Stimulated activated CD8-positive, alpha-beta memory T cell treated with anti-CD3 and anti-CD28 coated beads, Interleukin-7, amount 100 ng/mL, for 4 hours (primary cell): ENCODE measurements around the gene NRP1.

ENCODE experiments used
- DNase-seq, 2 donors: peaks; one replicate each; pipeline ENCODE4 v3.0.0-alpha.2; 2020; ENCODE audit warnings: low read depth in 2 of 2

NRP1 gene

DNA sequence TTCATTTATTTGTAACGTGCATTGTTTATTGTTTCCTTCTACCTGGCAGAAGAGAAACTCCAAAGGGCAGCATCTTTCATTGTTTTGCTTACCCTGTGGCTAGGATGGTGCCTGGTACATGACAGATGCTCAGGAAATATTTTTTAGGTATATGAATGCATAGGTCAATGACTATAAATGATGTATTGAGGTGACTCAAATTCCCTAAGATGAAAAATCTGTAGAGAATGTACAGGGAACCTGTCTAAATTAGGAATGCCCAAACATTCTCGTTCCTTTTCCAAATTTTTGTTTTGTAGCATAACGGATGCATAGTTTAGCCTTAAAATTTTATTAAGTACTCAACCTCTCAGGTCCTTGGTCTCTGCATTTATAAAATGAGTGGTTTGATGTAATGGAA is 71.6 kb downstream of the NRP1 start:
- no peak for DNase-seq

DNA sequence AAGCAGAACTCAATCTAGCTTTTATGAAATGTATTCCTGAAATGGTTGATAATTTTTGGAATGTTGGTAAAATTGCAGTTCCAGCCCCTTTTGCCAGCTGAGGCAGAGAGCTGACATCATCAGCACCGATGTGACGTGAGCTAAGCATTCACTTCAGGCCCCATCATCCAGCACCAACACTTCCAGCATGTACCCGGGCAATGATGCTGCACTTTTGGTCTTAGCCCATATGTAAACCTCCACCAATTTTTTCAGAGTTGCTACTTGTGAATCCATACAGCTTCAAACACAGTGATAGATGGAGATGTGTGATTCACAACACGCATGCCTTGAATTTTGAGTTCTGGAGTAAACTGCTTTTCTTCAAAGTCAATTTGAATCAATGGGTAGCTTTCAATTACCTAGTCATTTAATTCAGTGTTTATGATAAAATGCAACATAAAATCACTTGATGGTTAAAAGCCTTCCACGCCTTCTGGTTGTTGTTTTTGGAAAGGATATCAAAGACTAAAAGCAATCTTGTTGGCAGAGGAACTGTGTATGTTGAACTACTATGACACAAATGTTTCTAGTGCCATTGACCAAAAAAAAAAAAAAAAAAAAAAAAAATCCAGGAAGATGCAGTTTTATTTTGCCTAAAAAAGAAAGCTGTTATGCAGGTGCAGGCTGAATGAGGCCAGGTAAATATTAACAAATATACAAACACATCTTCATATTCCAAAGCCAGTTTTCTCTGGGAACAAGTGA is 73.9 kb downstream of the NRP1 start:
- DNase-seq, result no peak

- no peak for DNase-seq
Measured at GRCh38 chr10:33258967-33259366, 75.5 kb downstream of the NRP1 start.

- no peak for DNase-seq
Measured at GRCh38 chr10:33257439-33258080, 76.9 kb downstream of the NRP1 start.

GRCh38 chr10:33256458-33256857 is 78.0 kb downstream of the NRP1 start:
- DNase-seq, result no peak

- no peak for DNase-seq
Measured at GRCh38 chr10:33254556-33255160, 79.8 kb downstream of the NRP1 start.

DNA sequence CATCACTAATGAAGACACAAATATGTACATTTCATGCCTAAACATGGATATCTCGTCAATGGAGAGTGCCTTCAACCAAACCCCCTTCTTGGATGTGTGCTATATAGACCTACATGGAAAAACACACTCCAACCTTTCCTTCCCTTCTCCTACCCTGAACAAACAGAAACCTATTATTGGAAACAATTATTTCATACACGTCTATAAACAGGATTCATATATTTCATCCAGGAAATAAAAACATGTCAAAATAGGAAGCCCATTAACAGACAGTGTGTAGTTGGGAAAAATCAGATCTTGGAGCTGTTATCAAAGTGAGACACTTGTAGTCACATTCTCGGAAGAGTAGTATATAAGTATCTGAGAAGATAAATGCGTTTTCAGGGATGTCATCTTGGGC is 81.1 kb downstream of the NRP1 start:
- no peak for DNase-seq

DNA sequence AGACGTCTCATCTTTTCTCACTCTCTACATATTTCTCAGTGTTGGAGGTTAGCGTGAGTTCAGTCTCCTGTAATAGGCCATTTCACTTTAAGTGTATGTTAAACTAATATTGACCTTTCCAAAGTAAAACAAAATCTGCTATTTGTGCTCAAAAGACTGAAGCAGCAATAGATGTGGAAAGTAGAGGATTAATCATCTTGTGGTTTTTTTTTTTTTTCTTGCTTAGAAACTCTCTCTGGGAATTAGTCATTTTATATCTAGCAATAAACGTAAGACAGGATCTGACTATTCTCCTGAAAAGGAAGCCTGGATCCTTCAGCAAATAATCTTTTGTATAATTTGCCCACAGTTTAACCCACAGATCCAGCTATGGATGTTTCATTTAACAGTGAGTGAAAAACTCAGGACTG is 81.7 kb downstream of the NRP1 start:
- no peak for DNase-seq

DNA sequence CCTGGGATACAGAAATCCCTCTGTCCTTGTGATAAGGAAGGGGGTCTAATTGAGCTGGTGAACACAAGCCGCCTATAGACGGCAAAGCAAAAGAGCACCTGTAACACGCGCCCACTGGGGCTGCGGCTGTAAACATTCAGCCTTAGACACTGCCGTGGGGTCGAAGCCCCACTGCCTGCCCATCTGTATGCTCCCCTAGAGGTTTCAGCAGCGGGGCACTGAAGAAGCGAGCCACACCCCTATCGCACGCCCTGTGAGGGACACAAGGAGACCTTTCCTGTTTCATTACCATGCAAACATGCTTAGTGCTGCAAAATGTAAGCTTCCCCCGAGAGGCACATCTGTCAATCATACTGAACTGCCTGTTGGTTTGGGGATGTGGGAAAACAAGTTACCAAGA is 82.1 kb downstream of the NRP1 start:
- no peak for DNase-seq

GRCh38 chr10:33249659-33250345 is 84.7 kb downstream of the NRP1 start:
- DNase-seq, result no peak

- no peak for DNase-seq
Measured at GRCh38 chr10:33249137-33249536, 85.3 kb downstream of the NRP1 start.

- peak in 1 of 2 donors; percentile 8 for DNase-seq
Measured at GRCh38 chr10:33248638-33249037, 85.8 kb downstream of the NRP1 start.

- no peak for DNase-seq
Measured at GRCh38 chr10:33247221-33247922, 87.1 kb downstream of the NRP1 start.

- no peak for DNase-seq
Measured at GRCh38 chr10:33245343-33245742, 89.1 kb downstream of the NRP1 start.

DNA sequence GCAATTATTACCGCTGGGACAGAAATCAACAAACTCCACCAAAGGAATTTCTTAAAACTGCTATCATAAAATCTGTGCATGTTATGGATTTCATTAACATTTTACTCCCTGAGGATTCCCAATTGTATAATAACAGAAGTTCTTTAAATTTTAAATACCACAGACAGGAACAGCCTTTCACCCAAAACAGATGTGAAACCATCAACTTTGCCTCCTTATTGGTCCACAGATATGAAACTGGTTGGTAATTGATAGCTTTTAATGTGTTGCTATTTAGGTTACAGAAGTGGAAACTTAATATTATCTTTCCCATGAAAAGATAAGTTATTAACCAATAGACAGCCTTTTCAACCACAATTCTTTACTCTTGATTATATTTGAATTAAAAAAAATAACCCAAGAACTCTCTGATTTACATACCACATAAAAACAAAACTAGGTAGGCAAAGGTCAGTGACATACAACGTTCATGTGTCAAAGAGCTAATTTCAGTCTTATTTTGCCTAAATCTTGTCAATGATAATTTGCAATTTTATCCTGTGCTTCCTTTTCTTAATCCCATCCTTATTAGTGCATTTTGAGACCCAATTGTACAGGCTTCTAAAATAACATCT is 90.0 kb downstream of the NRP1 start:
- no peak for DNase-seq

- DNase-seq, result no peak
Measured at GRCh38 chr10:33243703-33244102, 90.8 kb downstream of the NRP1 start.

GRCh38 chr10:33242931-33243330 is 91.5 kb downstream of the NRP1 start:
- DNase-seq, result no peak

- no peak for DNase-seq
Measured at GRCh38 chr10:33241351-33241750, 93.1 kb downstream of the NRP1 start.

- no peak for DNase-seq
Measured at GRCh38 chr10:33240931-33241330, 93.5 kb downstream of the NRP1 start.

DNA sequence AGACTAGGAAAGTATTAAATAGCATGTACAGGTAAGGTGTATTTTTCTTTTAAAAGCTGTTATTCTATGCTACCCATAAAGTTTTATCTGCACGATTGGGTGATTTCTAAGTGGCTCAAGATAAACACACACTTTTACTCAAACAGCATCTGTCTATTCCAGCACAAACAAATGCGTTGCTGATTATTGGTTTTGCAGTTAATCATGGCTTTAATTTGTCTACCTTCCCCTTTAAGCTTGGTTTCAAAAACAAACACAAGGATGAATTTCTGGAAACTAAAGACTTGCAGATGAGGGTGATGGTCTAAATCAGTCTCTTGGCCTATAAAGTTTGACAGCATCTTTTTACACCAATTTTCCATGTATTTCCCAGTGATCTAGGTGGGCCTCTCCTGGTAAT is 94.2 kb downstream of the NRP1 start:
- no peak for DNase-seq

DNA sequence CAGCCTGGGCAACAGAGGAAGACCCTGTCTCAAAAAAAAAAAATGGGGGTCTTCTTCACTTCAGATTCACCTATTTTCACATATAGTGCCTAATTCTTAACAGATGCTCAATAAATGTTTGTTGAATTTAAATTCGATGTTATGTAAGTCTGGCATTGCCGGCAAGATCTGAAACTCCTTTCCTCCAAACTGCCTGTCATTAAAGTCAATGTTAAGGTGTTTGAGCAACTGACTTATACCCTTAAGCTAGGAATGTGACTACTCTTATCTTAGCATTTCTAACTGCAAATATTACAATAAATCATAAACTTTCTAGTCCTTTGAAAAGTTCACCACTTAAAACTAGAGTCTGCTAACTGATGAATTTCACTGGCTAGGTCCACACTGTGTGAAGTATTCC is 95.2 kb downstream of the NRP1 start:
- no peak for DNase-seq

- DNase-seq, result no peak
Measured at GRCh38 chr10:33238643-33239042, 95.8 kb downstream of the NRP1 start.
